A549 (cell line): Measurements from ENCODE around the gene SH3RF1.
"Not testable (repeated sequence)": the region's sequence is repeated elsewhere in the genome, so short reads cannot be mapped to it uniquely, and the experiment has no call there.

Source experiments
- CBX2 ChIP-seq: fragments of 200-600 bp; sonication (generic); IDR thresholded peaks from 2 replicates; pipeline ENCODE4 v1.6.1; 2016; ENCODE audit warnings: low read depth, mild to moderate bottlenecking, borderline replicate concordance
- POLR2A ChIP-seq: IDR thresholded peaks from 2 replicates; pipeline ENCODE4 v1.6.1; 2012; ENCODE audit warnings: mild to moderate bottlenecking, low read length
- TF ChIP-seq, protein P1 (sequence below): fragments of >200 bp; sonication (Bioruptor Twin); formaldehyde crosslinking; IDR thresholded peaks from 3 replicates; pipeline ENCODE4 v1.5.1; 2016

- not testable (repeated sequence) for TF ChIP-seq CBX2, POLR2A
- TF ChIP-seq, protein P1, sequence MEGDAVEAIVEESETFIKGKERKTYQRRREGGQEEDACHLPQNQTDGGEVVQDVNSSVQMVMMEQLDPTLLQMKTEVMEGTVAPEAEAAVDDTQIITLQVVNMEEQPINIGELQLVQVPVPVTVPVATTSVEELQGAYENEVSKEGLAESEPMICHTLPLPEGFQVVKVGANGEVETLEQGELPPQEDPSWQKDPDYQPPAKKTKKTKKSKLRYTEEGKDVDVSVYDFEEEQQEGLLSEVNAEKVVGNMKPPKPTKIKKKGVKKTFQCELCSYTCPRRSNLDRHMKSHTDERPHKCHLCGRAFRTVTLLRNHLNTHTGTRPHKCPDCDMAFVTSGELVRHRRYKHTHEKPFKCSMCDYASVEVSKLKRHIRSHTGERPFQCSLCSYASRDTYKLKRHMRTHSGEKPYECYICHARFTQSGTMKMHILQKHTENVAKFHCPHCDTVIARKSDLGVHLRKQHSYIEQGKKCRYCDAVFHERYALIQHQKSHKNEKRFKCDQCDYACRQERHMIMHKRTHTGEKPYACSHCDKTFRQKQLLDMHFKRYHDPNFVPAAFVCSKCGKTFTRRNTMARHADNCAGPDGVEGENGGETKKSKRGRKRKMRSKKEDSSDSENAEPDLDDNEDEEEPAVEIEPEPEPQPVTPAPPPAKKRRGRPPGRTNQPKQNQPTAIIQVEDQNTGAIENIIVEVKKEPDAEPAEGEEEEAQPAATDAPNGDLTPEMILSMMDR = not testable (repeated sequence)
These were observed 92.7 kb downstream of the SH3RF1 start for GRCh38 chr4:169178092-169178491.
